ENCODE results near the gene GLB1L3. TPM values are rescaled to one million over a fixed set of nuclear protein-coding genes. Genes with fewer than 3 reads are reported as not detected.

GLB1L3 gene
- total RNA-seq, 4 donors from 2014 or later = 0.16 TPM; not detected in 3

GRCh38 chr11:134366254-134366653 is 90.1 kb downstream of the GLB1L3 start:
- Histone ChIP-seq H3K27me3 (no peaks in the 10 kb centered on the region), H3K4me3 (no peak overlapping the region), H3K36me3 (no peaks in the 10 kb centered on the region), H3K4me1 (no peaks in the 10 kb centered on the region), H3K27ac (no peak overlapping the region), H3K9me3 (no peaks in the 10 kb centered on the region)
- intact Hi-C loops (cut with DNase I; ENCODE audit: low total_unique reads) (no loop called here), in situ Hi-C loops (cut with MboI; ENCODE audit: low pct_ligation_motif_present in 1 of 4, low pct_unique_long_range_greater_than_20kb in 1 of 4, low sequenced_read_pairs in 3 of 4) (no loop called here)
- WGBS, 2 donors (ENCODE audit: low coverage in 1 of 2) = 83 to 96% methylated on average over 4 to 7 of the region's 7 CpGs
- TF ChIP-seq EP300 (IDR thresholded peaks at IDR 0.05; ENCODE audit: low read depth) (no peak), POLR2AphosphoS5 (IDR thresholded peaks at IDR 0.05) (no peak), POLR2A (IDR thresholded peaks at IDR 0.05) (no peak), CTCF (IDR thresholded peaks at IDR 0.05) (no peak)
- DNase-seq = no peak

- no peaks in the 10 kb centered on the region for H3K4me1 ChIP-seq
- intact Hi-C loops (cut with DNase I; ENCODE audit: low total_unique reads) = no loop called here
- no peaks in the 10 kb centered on the region for H3K36me3 ChIP-seq
- TF ChIP-seq POLR2AphosphoS5 (IDR thresholded peaks at IDR 0.05) (no peak), POLR2A (IDR thresholded peaks at IDR 0.05) (no peak), EP300 (IDR thresholded peaks at IDR 0.05; ENCODE audit: low read depth) (no peak), CTCF (IDR thresholded peaks at IDR 0.05) (no peak)
- H3K27me3 ChIP-seq = no peaks in the 10 kb centered on the region
- H3K4me3 ChIP-seq = no peak overlapping the region
- no peaks in the 10 kb centered on the region for H3K9me3 ChIP-seq
- WGBS, 2 donors (ENCODE audit: low coverage in 1 of 2) = 95 to 100% methylated on average over 1 to 18 of the region's 18 CpGs
- in situ Hi-C loops (cut with MboI; ENCODE audit: low pct_ligation_motif_present in 1 of 4, low pct_unique_long_range_greater_than_20kb in 1 of 4, low sequenced_read_pairs in 3 of 4) = no loop called here
- DNase-seq = no peak
- no peak overlapping the region for H3K27ac ChIP-seq
These were observed 91.6 kb downstream of the GLB1L3 start for GRCh38 chr11:134367781-134368180.

Other genes starting within 250 kb of the GLB1L3 start
- gene JAM3, start 207.3 kb upstream of the GLB1L3 start, total RNA-seq = 10 to 100 TPM in 3 of 4 donors, 1 to 10 TPM in 1; 7.8 to 56.9 (median 13.8) TPM
- 10 to 100 TPM in 2 of 4 donors, 1 to 10 TPM in 2; 7.0 to 21.3 (median 13.8) TPM for gene NCAPD3, start 52.4 kb upstream of the GLB1L3 start, total RNA-seq
- gene VPS26B, start 51.7 kb upstream of the GLB1L3 start, total RNA-seq = 10 to 100 TPM; 32.8 to 49.4 (median 44.6) TPM
- gene THYN1, start 23.0 kb upstream of the GLB1L3 start, total RNA-seq = 10 to 100 TPM; 16.1 to 39.3 (median 33.2) TPM
- gene ACAD8, start 22.8 kb upstream of the GLB1L3 start, total RNA-seq = 10 to 100 TPM; 34.8 to 59.1 (median 45.7) TPM
- 10 to 100 TPM; 26.2 to 39.5 (median 35.3) TPM for gene GLB1L2, start 55.6 kb downstream of the GLB1L3 start, total RNA-seq
- gene B3GAT1, start 135.9 kb downstream of the GLB1L3 start, total RNA-seq = under 1 TPM in 2 of 4 donors, not detected in 2; 0.14 to 0.16 TPM